Measurements from ENCODE around the gene TLDC2. TPM values are rescaled to one million over a fixed set of nuclear protein-coding genes. Genes with fewer than 3 reads are reported as not detected.

The TLDC2 gene
- total and polyA plus RNA-seq, 11 donors = 0.15 TPM; not detected in 10

DNA sequence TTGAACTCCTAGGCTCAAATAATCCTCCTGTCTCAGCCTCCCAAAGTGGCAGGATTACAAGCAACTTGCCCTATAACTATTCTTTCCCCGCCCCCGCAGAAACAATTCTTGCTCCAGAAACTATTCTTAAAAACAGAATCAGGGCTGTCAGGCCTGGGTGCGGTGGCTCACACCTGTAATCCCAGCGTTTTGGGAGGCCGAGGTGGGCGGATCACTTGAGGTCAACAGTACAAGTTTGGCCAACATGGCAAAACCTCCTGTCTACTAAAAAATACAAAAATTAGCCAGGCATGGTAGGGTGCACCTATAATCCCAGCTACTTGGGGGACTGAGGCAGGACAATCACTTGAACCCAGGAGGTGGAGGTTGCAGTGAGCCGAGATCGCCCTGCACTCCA, 44.4 kb downstream of the TLDC2 start:
- TF ChIP-seq POLR2A (IDR thresholded peaks at IDR 0.05) = no peak
- TF ChIP-seq CTCF (IDR thresholded peaks at IDR 0.05) = no peak
- Histone ChIP-seq H3K9me3 (no peaks in the 10 kb centered on the region), H3K36me3 (peaks cover 0 to 99% (median 76%) of the 10 kb centered on the region in 9 donors), H3K27me3 (no peaks in the 10 kb centered on the region), H3K4me3 (no peak overlapping the region), H3K4me1 (no peaks in the 10 kb centered on the region), H3K27ac (peak overlapping the region in 1 of 12 donors; percentile 2)
- ATAC-seq = no peak
- whole genome bisulfite sequencing, 4 donors = 83 to 97% (median 87%) methylated on average over 7 to 8 of the region's 8 CpGs
- intact Hi-C loops (cut with DNase I) = no loop called here
- no peak for DNase-seq

DNA sequence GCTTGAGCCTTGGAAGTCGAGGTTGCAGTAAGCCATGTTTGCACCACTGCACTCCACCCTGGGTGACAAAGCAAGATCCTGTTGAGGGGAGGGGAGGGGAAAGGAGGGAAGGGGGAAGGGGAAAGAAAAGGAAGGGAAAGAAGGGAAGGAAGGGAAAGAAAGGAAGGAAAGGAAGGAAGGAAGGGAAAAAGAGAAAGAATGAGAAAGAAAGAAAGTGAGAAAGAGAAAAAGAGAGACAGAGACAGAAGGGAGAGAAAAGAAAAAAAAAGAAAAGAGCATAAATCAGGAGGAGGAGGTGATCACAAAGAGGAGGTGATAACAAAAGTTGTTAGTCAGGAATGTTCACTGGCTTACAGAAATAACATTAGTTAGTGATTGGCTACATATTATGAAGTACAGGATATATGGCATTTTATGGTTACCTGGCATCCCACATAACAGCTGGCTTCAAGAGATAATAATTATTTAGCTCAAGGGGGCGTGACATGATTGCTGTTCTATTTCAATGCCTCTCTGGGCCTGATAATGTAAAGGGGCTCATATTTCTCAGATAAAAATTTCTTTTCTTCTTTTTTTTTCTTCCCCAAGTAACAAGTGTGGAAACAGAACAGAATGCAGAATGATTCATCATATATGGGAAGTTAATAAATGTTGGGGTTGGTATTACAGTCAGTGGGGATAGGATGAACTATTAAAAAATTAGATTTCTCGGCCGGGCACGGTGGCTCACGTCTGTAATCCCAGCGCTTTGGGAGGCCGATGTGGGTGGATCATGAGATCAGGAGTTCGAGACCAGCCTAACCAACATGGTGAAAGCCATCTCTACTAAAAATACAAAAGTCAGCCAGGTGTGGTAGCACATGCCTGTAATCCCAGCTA, 48.5 kb downstream of the TLDC2 start:
- peaks cover 2 to 99% (median 77%) of the 10 kb centered on the region in 9 donors for H3K36me3 ChIP-seq
- no peaks in the 10 kb centered on the region for H3K9me3 ChIP-seq
- WGBS, 4 donors = 87 to 89% (median 89%) methylated on average over 9 of the region's 9 CpGs
- no peak overlapping the region for H3K27ac ChIP-seq
- DNase-seq (no peak), ATAC-seq (no peak)
- intact Hi-C loops (cut with DNase I) = no loop called here
- TF ChIP-seq POLR2A (IDR thresholded peaks at IDR 0.05) (no peak), CTCF (IDR thresholded peaks at IDR 0.05) (no peak)
- H3K4me3 ChIP-seq = no peak overlapping the region
- H3K4me1 ChIP-seq = peaks cover 0 to 3% (median 0%) of the 10 kb centered on the region in 12 donors
- no peaks in the 10 kb centered on the region for H3K27me3 ChIP-seq

- H3K36me3 ChIP-seq = peaks cover 2 to 100% (median 84%) of the 10 kb centered on the region in 9 donors
These were observed 49.3 kb downstream of the TLDC2 start for GRCh38 chr20:36925234-36925633.

More at GRCh38 chr20:36925234-36925633, 49.3 kb downstream of the TLDC2 start:
- peaks cover 0 to 10% (median 0%) of the 10 kb centered on the region in 12 donors for H3K4me1 ChIP-seq
- no peak overlapping the region for H3K27ac ChIP-seq
- TF ChIP-seq CTCF (IDR thresholded peaks at IDR 0.05) (no peak), POLR2A (IDR thresholded peaks at IDR 0.05) (no peak)
- no peak for DNase-seq
- 82 to 91% (median 86%) methylated on average over 2 of the region's 2 CpGs for WGBS, 4 donors
- intact Hi-C loops (cut with DNase I) = no loop called here
- no peak overlapping the region for H3K4me3 ChIP-seq
- H3K27me3 ChIP-seq = no peaks in the 10 kb centered on the region
- ATAC-seq = no peak
- H3K9me3 ChIP-seq = no peaks in the 10 kb centered on the region
